Measurements from ENCODE around the gene SLC39A11. TPM values are rescaled to one million over a fixed set of nuclear protein-coding genes. Genes with fewer than 3 reads are reported as not detected.
A peak's percentile ranks its signal among the peaks of the same experiment; 100 is the strongest.
"Not testable (repeated sequence)": the region's sequence is repeated elsewhere in the genome, so short reads cannot be mapped to it uniquely, and the experiment has no call there.

Gene SLC39A11
- total and polyA plus RNA-seq, 8 donors, result 13.6 to 49.0 (median 17.5) TPM

- Histone ChIP-seq H3K4me1 (peaks cover 0 to 37% of the 10 kb centered on the region in 2 donors), H3K27ac (no peak overlapping the region), H3K36me3 (no peaks in the 10 kb centered on the region), H3K27me3 (no peaks in the 10 kb centered on the region), H3K9me3 (no peaks in the 10 kb centered on the region), H3K4me3 (no peak overlapping the region)
- no peak for TF ChIP-seq CTCF (IDR thresholded peaks at IDR 0.05)
- ATAC-seq (no peak), DNase-seq (no peak)
- intact Hi-C loops (cut with DNase I), result no loop called here
Measured at GRCh38 chr17:73101031-73101430, 8.5 kb upstream of the SLC39A11 start.

GRCh38 chr17:73100363-73100762 is 7.9 kb upstream of the SLC39A11 start:
- ATAC-seq (no peak), DNase-seq (no peak)
- Histone ChIP-seq H3K27me3 (no peaks in the 10 kb centered on the region), H3K4me1 (peaks cover 0 to 39% of the 10 kb centered on the region in 2 donors), H3K36me3 (no peaks in the 10 kb centered on the region), H3K27ac (no peak overlapping the region), H3K9me3 (no peaks in the 10 kb centered on the region), H3K4me3 (no peak overlapping the region)
- intact Hi-C loops (cut with DNase I), result no loop called here
- no peak for TF ChIP-seq CTCF (IDR thresholded peaks at IDR 0.05)

- Histone ChIP-seq H3K27me3 (no peaks in the 10 kb centered on the region), H3K4me1 (peaks cover 0 to 39% of the 10 kb centered on the region in 2 donors), H3K36me3 (no peaks in the 10 kb centered on the region), H3K27ac (no peak overlapping the region), H3K9me3 (no peaks in the 10 kb centered on the region), H3K4me3 (no peak overlapping the region)
- DNase-seq, result peak in 1 of 4 donors; percentile 76
- intact Hi-C loops (cut with DNase I), result no loop called here
- TF ChIP-seq CTCF (IDR thresholded peaks at IDR 0.05), result no peak
- ATAC-seq, result peak; percentile 23
Measured at GRCh38 chr17:73099511-73099910, 7.0 kb upstream of the SLC39A11 start.

GRCh38 chr17:73098919-73099318 is 6.4 kb upstream of the SLC39A11 start:
- no peaks in the 10 kb centered on the region for H3K9me3 ChIP-seq
- intact Hi-C loops (cut with DNase I), result no loop called here

GRCh38 chr17:73097973-73098765 is 5.7 kb upstream of the SLC39A11 start:
- DNase-seq; H3K4me3 ChIP-seq; H3K27ac ChIP-seq; ATAC-seq; intact Hi-C loops (cut with DNase I); H3K9me3 ChIP-seq; H3K27me3 ChIP-seq; H3K36me3 ChIP-seq: not testable (repeated sequence)
- H3K4me1 ChIP-seq, result peaks cover 0 to 33% of the 10 kb centered on the region in 2 donors

More at GRCh38 chr17:73098919-73099318, 6.4 kb upstream of the SLC39A11 start:
- TF ChIP-seq CTCF (IDR thresholded peaks at IDR 0.05), result no peak
- peaks cover 0 to 34% of the 10 kb centered on the region in 2 donors for H3K4me1 ChIP-seq
- ATAC-seq, result no peak
- H3K4me3 ChIP-seq, result no peak overlapping the region
- DNase-seq, result no peak
- H3K27ac ChIP-seq, result no peak overlapping the region
- no peaks in the 10 kb centered on the region for H3K36me3 ChIP-seq
- H3K27me3 ChIP-seq, result no peaks in the 10 kb centered on the region
